Gastrocnemius medialis (tissue), 4 donors: ENCODE measurements around the gene DNAH3.

Source experiments
- CTCF ChIP-seq, 5 experiments: fragments of 450-650 bp in 3 of 5; fragments of 200-600 bp in 2 of 5; sonication (generic) in 2 of 5; IDR thresholded peaks in 4 of 5; conservative IDR thresholded peaks in 1 of 5; 1 replicate in 4 of 5; 2 replicates in 1 of 5; pipeline ENCODE4 v1.5.1; 2016 to 2019; ENCODE audit warnings: antibody characterized with exemption in 5 of 5, mild to moderate bottlenecking in 3 of 5, moderate library complexity in 3 of 5
- POLR2A ChIP-seq, 2 donors: fragments of 450-650 bp; IDR thresholded peaks; one replicate each; pipeline ENCODE4 v1.6.1; 2017; ENCODE audit warnings: antibody characterized with exemption in 2 of 2, mild to moderate bottlenecking in 2 of 2, moderate library complexity in 2 of 2

- TF ChIP-seq CTCF (IDR thresholded peaks at IDR 0.05 in 4 of 5, conservative IDR thresholded peaks at IDR 0.05 in 1 of 5) (no peak), POLR2A (IDR thresholded peaks at IDR 0.05) (no peak)
These were observed 217.1 kb downstream of the DNAH3 start for GRCh38 chr16:20933589-20933988.
